A673 (cell line): ENCODE data around the gene SLC22A12. TPM values are rescaled to one million over a fixed set of nuclear protein-coding genes. Genes with fewer than 3 reads are reported as not detected.

Source experiments
- BruUV-seq: library from RNA; stranded (reverse); fragments of 400-500 nt; replicated peaks from 2 replicates; lab custom pipeline; 2021; lab: Mats Ljungman, UMichigan
- CTCF ChIA-PET: fragments of 300-600 bp; sonication (Branson Sonifier 250); formaldehyde crosslinking; loops from one replicate; lab custom pipeline; 2022; ENCODE audit warnings: antibody characterized with exemption; lab: Charles Lee
- POLR2A ChIA-PET: fragments of 300-600 bp; sonication (Branson Sonifier 250); formaldehyde crosslinking; loops from one replicate; lab custom pipeline; 2022; ENCODE audit warnings: antibody characterized with exemption; ENCODE audit not compliant: low non-redundant PET; lab: Charles Lee
- DNase-seq: peaks from one replicate; pipeline ENCODE4 v3.0.0-alpha.2; 2015; ENCODE audit warnings: low spot score
- H3K27ac ChIP-seq: fragments of 200-600 bp; sonication (generic); 2 replicates; pipeline ENCODE4 v1.5.1; 2016; ENCODE audit warnings: mixed run types, low read depth, mild to moderate bottlenecking, mixed read lengths, antibody characterized with exemption, low read length; ENCODE audit not compliant: poor library complexity, severe bottlenecking
- H3K27me3 ChIP-seq: fragments of 200-600 bp; sonication (generic); replicated peaks from 2 replicates; pipeline ENCODE4 v1.6.1; 2017; ENCODE audit warnings: mixed run types, low read depth, mild to moderate bottlenecking, mixed read lengths, antibody characterized with exemption, low read length; ENCODE audit not compliant: insufficient read depth, poor library complexity
- H3K36me3 ChIP-seq: fragments of 200-600 bp; sonication (generic); 2 replicates; pipeline ENCODE4 v1.6.1; 2016; ENCODE audit warnings: mixed run types, mild to moderate bottlenecking, mixed read lengths, antibody characterized with exemption, low read length; ENCODE audit not compliant: insufficient read depth, poor library complexity, severe bottlenecking
- H3K4me1 ChIP-seq: fragments of 200-600 bp; sonication (generic); 2 replicates; pipeline ENCODE4 v1.6.1; 2017; ENCODE audit warnings: mixed run types, mild to moderate bottlenecking, mixed read lengths, antibody characterized with exemption, low read length; ENCODE audit not compliant: insufficient read depth, poor library complexity, severe bottlenecking
- H3K4me3 ChIP-seq: fragments of 200-600 bp; sonication (generic); 2 replicates; pipeline ENCODE4 v1.5.1; 2016; ENCODE audit warnings: low read depth, mixed run types, mild to moderate bottlenecking, mixed read lengths, low read length; ENCODE audit not compliant: poor library complexity, severe bottlenecking
- H3K9me3 ChIP-seq: fragments of 200-600 bp; sonication (generic); 2 replicates; pipeline ENCODE4 v1.6.1; 2016; ENCODE audit warnings: mixed run types, low read depth, mild to moderate bottlenecking, mixed read lengths, antibody characterized with exemption, low read length; ENCODE audit not compliant: poor library complexity, severe bottlenecking
- CTCF ChIP-seq: fragments of 300-800, 200-600 bp; sonication (generic); conservative IDR thresholded peaks from 2 replicates; pipeline ENCODE4 v1.5.1; 2017; ENCODE audit warnings: low read depth, mild to moderate bottlenecking, antibody characterized with exemption, low read length, moderate library complexity, mixed read lengths
- EZH2 ChIP-seq: fragments of 200-600 bp; sonication (generic); IDR thresholded peaks from 2 replicates; pipeline ENCODE4 v1.6.1; 2017; ENCODE audit warnings: borderline replicate concordance, low read depth, mild to moderate bottlenecking, mixed read lengths, antibody characterized with exemption, low read length; ENCODE audit not compliant: poor library complexity, severe bottlenecking
- intact Hi-C: fragments of 100-400 bp; cut with micrococcal nuclease; formaldehyde crosslinking; loops from one replicate; pipeline ENCODE4 v1.10.0; 2022; ENCODE audit not compliant: unreplicated experiment
- total RNA-seq: library from RNA; stranded (reverse); gene quantifications from 2 replicates; pipeline ENCODE4 v1.2.3, GENCODE V29; 2021

SLC22A12 gene
- total RNA-seq, 1 experiment from 2014 or later = not detected

GRCh38 chr11:64556044-64556720 lies 34.8 kb upstream of the SLC22A12 start:
- no peak overlapping the region for H3K4me3 ChIP-seq
- BruUV-seq = no TSS peak
- no peak for DNase-seq
- TF ChIP-seq CTCF = no peak
- TF ChIP-seq EZH2 = no peak
- H3K27me3 ChIP-seq = no peaks in the 10 kb centered on the region
- no peaks in the 10 kb centered on the region for H3K36me3 ChIP-seq
- no peaks in the 10 kb centered on the region for H3K4me1 ChIP-seq
- H3K27ac ChIP-seq = no peak overlapping the region
- intact Hi-C loops = no loop called here
- no peaks in the 10 kb centered on the region for H3K9me3 ChIP-seq
- ChIA-PET POLR2A (no interaction called here), CTCF (no interaction called here)

GRCh38 chr11:64556721-64557250 lies 34.2 kb upstream of the SLC22A12 start:
- ChIA-PET POLR2A (no interaction called here), CTCF (no interaction called here)
- Histone ChIP-seq H3K36me3 (no peaks in the 10 kb centered on the region), H3K27ac (no peak overlapping the region), H3K4me1 (no peaks in the 10 kb centered on the region), H3K9me3 (no peaks in the 10 kb centered on the region), H3K27me3 (no peaks in the 10 kb centered on the region), H3K4me3 (no peak overlapping the region)
- no peak for TF ChIP-seq EZH2
- TF ChIP-seq CTCF = no peak
- DNase-seq = no peak
- intact Hi-C loops = no loop called here
- BruUV-seq = no TSS peak

GRCh38 chr11:64558065-64558745 lies 32.8 kb upstream of the SLC22A12 start:
- Histone ChIP-seq H3K4me3 (no peak overlapping the region), H3K9me3 (no peaks in the 10 kb centered on the region), H3K4me1 (no peaks in the 10 kb centered on the region), H3K27me3 (no peaks in the 10 kb centered on the region), H3K36me3 (no peaks in the 10 kb centered on the region), H3K27ac (no peak overlapping the region)
- POLR2A ChIA-PET = no interaction called here
- DNase-seq = no peak
- CTCF ChIA-PET = no interaction called here
- no TSS peak for BruUV-seq
- TF ChIP-seq CTCF = no peak
- no peak for TF ChIP-seq EZH2
- intact Hi-C loops = no loop called here
